ENCODE data around the gene BOLA1.

The BOLA1 gene

DNA sequence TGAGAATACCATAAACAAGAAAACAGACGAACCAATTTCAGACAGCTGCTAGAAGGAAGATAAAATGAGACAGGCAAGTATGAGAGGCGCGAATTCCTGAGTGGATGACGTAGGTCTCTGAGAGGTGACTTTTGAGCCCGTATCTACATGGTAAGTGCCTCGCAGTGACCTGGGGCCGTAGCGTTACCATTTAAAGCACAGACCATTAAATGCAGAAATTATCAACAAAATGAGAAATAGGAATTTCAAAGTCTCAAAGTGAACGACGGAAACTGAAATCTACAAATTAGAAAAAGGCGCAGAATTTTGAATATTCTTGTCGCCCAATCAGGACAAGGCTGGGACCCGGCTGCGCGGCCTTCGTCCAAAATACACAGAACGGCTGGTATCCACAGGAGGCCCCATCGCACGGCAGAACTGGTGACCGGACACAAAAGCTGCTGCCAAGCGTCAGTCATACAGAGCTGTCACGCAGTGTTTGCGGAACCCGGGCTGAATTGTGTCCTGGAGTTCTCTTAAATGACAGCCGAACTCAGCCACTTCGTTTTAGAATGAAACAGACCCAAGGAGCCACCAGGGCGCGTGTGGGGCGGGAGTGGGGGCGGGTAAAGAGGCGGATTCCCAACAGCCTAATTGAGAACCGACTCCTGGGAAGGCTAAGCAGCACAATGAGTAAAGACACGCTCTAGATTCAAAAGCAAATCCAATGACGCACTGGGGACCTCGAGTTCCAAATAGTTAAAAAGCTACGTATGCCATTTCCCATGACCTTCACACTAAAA, 13.8 kb upstream of the BOLA1 start (continued):
- TF ChIP-seq, protein P1, sequence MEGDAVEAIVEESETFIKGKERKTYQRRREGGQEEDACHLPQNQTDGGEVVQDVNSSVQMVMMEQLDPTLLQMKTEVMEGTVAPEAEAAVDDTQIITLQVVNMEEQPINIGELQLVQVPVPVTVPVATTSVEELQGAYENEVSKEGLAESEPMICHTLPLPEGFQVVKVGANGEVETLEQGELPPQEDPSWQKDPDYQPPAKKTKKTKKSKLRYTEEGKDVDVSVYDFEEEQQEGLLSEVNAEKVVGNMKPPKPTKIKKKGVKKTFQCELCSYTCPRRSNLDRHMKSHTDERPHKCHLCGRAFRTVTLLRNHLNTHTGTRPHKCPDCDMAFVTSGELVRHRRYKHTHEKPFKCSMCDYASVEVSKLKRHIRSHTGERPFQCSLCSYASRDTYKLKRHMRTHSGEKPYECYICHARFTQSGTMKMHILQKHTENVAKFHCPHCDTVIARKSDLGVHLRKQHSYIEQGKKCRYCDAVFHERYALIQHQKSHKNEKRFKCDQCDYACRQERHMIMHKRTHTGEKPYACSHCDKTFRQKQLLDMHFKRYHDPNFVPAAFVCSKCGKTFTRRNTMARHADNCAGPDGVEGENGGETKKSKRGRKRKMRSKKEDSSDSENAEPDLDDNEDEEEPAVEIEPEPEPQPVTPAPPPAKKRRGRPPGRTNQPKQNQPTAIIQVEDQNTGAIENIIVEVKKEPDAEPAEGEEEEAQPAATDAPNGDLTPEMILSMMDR (tag by site-specific recombination; IDR thresholded peaks at IDR 0.05): no peak
- no peak for TF ChIP-seq ZSCAN23 (tag by site-specific recombination; IDR thresholded peaks at IDR 0.05)
- no peak for TF ChIP-seq YY2 (tag by site-specific recombination; IDR thresholded peaks at IDR 0.05)
- no peak for TF ChIP-seq REST (tag by site-specific recombination; IDR thresholded peaks at IDR 0.05)
- TF ChIP-seq HOXD13 (CRISPR knock-in tag; IDR thresholded peaks at IDR 0.05; ENCODE audit: borderline replicate concordance): no peak
- no peak for TF ChIP-seq MYNN (tag by site-specific recombination; IDR thresholded peaks at IDR 0.05; ENCODE audit: borderline replicate concordance)
- TF ChIP-seq YY1 (tag by site-specific recombination; IDR thresholded peaks at IDR 0.05): no peak
- TF ChIP-seq ZNF670 (tag by site-specific recombination; IDR thresholded peaks at IDR 0.05; ENCODE audit: low read depth): no peak
- no peak for TF ChIP-seq ZNF433 (tag by site-specific recombination; IDR thresholded peaks at IDR 0.05; ENCODE audit: low read depth)
- TF ChIP-seq ZNF791 (tag by site-specific recombination; IDR thresholded peaks at IDR 0.05): no peak
- no peak for TF ChIP-seq ZNF214 (tag by site-specific recombination; IDR thresholded peaks at IDR 0.05; ENCODE audit: borderline replicate concordance)
- TF ChIP-seq ZNF561 (tag by site-specific recombination; IDR thresholded peaks at IDR 0.05; ENCODE audit: borderline replicate concordance): no peak
- no peak for TF ChIP-seq ZNF350 (tag by site-specific recombination; IDR thresholded peaks at IDR 0.05)
- TF ChIP-seq, protein P2, sequence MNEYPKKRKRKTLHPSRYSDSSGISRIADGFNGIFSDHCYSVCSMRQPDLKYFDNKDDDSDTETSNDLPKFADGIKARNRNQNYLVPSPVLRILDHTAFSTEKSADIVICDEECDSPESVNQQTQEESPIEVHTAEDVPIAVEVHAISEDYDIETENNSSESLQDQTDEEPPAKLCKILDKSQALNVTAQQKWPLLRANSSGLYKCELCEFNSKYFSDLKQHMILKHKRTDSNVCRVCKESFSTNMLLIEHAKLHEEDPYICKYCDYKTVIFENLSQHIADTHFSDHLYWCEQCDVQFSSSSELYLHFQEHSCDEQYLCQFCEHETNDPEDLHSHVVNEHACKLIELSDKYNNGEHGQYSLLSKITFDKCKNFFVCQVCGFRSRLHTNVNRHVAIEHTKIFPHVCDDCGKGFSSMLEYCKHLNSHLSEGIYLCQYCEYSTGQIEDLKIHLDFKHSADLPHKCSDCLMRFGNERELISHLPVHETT (tag by site-specific recombination; IDR thresholded peaks at IDR 0.05): peak; percentile 40
- no peak for TF ChIP-seq ZNF354C (tag by site-specific recombination; IDR thresholded peaks at IDR 0.05; ENCODE audit: borderline replicate concordance, low read depth)
- TF ChIP-seq ZNF16 (tag by site-specific recombination; IDR thresholded peaks at IDR 0.05; ENCODE audit: low read depth): no peak
- TF ChIP-seq ZSCAN16 (tag by site-specific recombination; IDR thresholded peaks at IDR 0.05): no peak
- TF ChIP-seq ZNF37A (tag by site-specific recombination; IDR thresholded peaks at IDR 0.05): no peak
- TF ChIP-seq MEIS1 (CRISPR knock-in tag; IDR thresholded peaks at IDR 0.05; ENCODE audit: borderline replicate concordance): no peak
- no peak for TF ChIP-seq PBX3 (CRISPR knock-in tag; IDR thresholded peaks at IDR 0.05)
- TF ChIP-seq ZNF560 (tag by site-specific recombination; IDR thresholded peaks at IDR 0.05; ENCODE audit: borderline replicate concordance): no peak
- peak; percentile 72; the same call in 1 of the 2 replicates for TF ChIP-seq IKZF3 (tag by site-specific recombination; IDR thresholded peaks at IDR 0.05)
- TF ChIP-seq ZNF19 (tag by site-specific recombination; IDR thresholded peaks at IDR 0.05; ENCODE audit: low read depth): no peak
- no peak for TF ChIP-seq ZNF510 (tag by site-specific recombination; IDR thresholded peaks at IDR 0.05; ENCODE audit: insufficient replicate concordance)
- no peak for TF ChIP-seq ZNF404 (tag by site-specific recombination; IDR thresholded peaks at IDR 0.05)
- no peak for TF ChIP-seq ZNF202 (tag by site-specific recombination; IDR thresholded peaks at IDR 0.05; ENCODE audit: borderline replicate concordance)
- no peak for TF ChIP-seq TCF7L2 (IDR thresholded peaks at IDR 0.05; ENCODE audit: borderline replicate concordance, low read depth, low read length)
- TF ChIP-seq PRDM1 (tag by site-specific recombination; IDR thresholded peaks at IDR 0.05): no peak
- peak; percentile 67 for TF ChIP-seq INSM2 (tag by site-specific recombination; IDR thresholded peaks at IDR 0.05)
- TF ChIP-seq ZNF121 (tag by site-specific recombination; IDR thresholded peaks at IDR 0.05): no peak
- no peak for TF ChIP-seq ZNF221 (tag by site-specific recombination; IDR thresholded peaks at IDR 0.05; ENCODE audit: borderline replicate concordance)

Data from HEK293 (cell line).